Naive thymus-derived CD8-positive, alpha-beta T cell (primary cell): ENCODE data around the gene NF1. TPM values are rescaled to one million over a fixed set of nuclear protein-coding genes. Genes with fewer than 3 reads are reported as not detected.
"Not testable (repeated sequence)": the region's sequence is repeated elsewhere in the genome, so short reads cannot be mapped to it uniquely, and the experiment has no call there.

Source experiments
- ATAC-seq, 2 donors: fragments of 150-1000 bp; cut with Tn5 transposase in 1 of 2; sonication (Bioruptor Pico), chemical (Tn5 transposase) in 1 of 2; 1 replicate in 1 of 2; 2 replicates in 1 of 2; pipeline ENCODE4 v1.10.0; 2021; ENCODE audit warnings: mild to moderate bottlenecking in 2 of 2, moderate library complexity in 2 of 2
- POLR2A ChIA-PET: fragments of 350-600 bp; sonication (Branson Sonifier 250); formaldehyde crosslinking; loops from one replicate; lab custom pipeline; 2021; ENCODE audit warnings: antibody characterized with exemption; lab: Charles Lee
- DNase-seq, 10 donors: peaks; one replicate each; pipeline versions ENCODE4 v3.0.0 to v3.0.0-alpha.2; 2020 to 2022
- H3K27ac Mint-ChIP-seq, 10 donors: one replicate each; pipeline ENCODE4 v1.8.0; 2020 to 2022; ENCODE audit warnings: mild to moderate bottlenecking in 10 of 10, mixed read lengths in 10 of 10, moderate library complexity in 4 of 10, inconsistent platforms in 1 of 10
- H3K27me3 Mint-ChIP-seq, 5 donors: one replicate each; pipeline ENCODE4 v1.8.0; 2021 to 2022; ENCODE audit warnings: mixed read lengths in 5 of 5
- H3K36me3 Mint-ChIP-seq, 3 donors: one replicate each; pipeline ENCODE4 v1.8.0; 2020 to 2022; ENCODE audit warnings: mixed read lengths in 3 of 3, mild to moderate bottlenecking in 2 of 3, inconsistent platforms in 1 of 3
- H3K4me1 Mint-ChIP-seq, 4 donors: one replicate each; pipeline ENCODE4 v1.8.0; 2021 to 2022; ENCODE audit warnings: mixed read lengths in 4 of 4
- H3K4me3 Mint-ChIP-seq, 10 donors: one replicate each; pipeline ENCODE4 v1.8.0; 2020 to 2022; ENCODE audit warnings: mild to moderate bottlenecking in 10 of 10, mixed read lengths in 10 of 10, moderate library complexity in 6 of 10, inconsistent platforms in 1 of 10
- H3K9me3 Mint-ChIP-seq, 9 donors: one replicate each; pipeline ENCODE4 v1.8.0; 2020 to 2022; ENCODE audit warnings: mixed read lengths in 9 of 9, mild to moderate bottlenecking in 3 of 9, inconsistent platforms in 1 of 9, moderate library complexity in 1 of 9
- polyA plus RNA-seq, 3 donors: library from polyadenylated mRNA; unstranded; fragments of 300-500 nt; fragmentation: Illumina TruSeq; gene quantifications; one replicate each; pipeline ENCODE4 v1.2.3, GENCODE V29; 2021
- total RNA-seq, 8 experiments: library from RNA in 2 of 8; stranded (reverse) in 2 of 8; gene quantifications; one replicate each; pipeline ENCODE4 v1.2.3 and lab custom pipeline; 2021 to 2026

The NF1 gene
- total and polyA plus RNA-seq, 5 experiments from 2014 or later = 7.5 to 47.3 (median 14.3) TPM

DNA sequence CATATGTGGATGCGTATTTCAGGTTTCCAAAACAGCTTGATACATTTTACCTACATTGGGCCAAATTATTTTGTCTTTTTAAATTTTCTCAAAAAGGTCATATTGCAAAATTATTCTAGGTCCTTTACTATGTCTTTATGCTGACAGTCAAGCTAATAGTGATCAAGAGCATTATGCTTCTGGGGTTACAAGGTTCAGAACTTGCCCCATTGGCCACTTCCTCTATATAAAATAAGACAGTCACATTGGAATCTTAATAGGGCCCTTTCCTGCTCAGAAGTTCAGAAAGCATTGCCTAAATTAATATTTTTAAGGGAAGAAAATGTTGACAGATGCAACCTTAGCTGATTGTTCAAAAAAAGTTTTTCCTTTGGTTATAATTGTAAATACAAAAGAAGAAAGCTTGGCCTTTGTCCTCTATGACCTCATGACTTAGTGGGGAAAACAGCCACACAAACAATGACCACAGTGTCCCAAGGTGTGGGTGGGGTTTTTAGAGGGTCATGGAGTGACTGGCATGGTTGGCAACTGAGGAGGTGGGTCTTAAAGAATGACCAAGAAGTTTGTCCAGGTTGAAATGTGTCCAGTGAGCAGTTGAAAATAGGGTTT lies 284.9 kb downstream of the NF1 start:
- H3K9me3 Mint-ChIP-seq = no peaks in the 10 kb centered on the region
- no peaks in the 10 kb centered on the region for H3K4me1 Mint-ChIP-seq
- DNase-seq (no peak), ATAC-seq (no peak)
- H3K27me3 Mint-ChIP-seq = no peaks in the 10 kb centered on the region
- no peak overlapping the region for H3K4me3 Mint-ChIP-seq
- POLR2A ChIA-PET = interaction anchor here (0.7 kb wide), 1 partner anchor 10 kb away, joined by 6 read pairs; no protein-coding TSS in a partner anchor
- peaks cover 0 to 10% (median 3%) of the 10 kb centered on the region in 3 donors for H3K36me3 Mint-ChIP-seq
- H3K27ac Mint-ChIP-seq = no peak overlapping the region

DNA sequence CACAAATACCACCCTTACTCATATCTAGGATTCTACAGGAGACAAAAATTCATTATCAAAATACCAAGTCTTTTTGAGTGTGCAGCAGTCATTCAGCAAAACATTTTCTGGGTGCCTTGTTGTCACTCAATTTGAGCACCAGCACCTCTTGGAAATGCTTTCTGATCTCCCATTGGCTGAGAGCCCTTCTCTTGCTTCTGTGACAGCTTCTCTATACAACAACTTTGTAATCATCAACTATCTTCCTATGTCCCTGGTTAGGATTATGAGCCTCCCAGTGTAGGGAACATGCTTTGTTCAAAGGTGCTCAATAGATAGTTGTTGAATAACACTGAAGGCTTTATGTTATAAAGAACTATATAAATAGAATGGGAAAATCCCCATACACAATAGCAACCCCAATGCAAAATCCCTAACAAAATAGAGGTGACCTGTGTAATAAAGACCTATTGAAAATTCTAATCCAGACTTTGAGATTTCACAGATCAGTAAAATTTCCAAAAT lies 286.4 kb downstream of the NF1 start:
- H3K4me1 Mint-ChIP-seq = no peaks in the 10 kb centered on the region

DNA sequence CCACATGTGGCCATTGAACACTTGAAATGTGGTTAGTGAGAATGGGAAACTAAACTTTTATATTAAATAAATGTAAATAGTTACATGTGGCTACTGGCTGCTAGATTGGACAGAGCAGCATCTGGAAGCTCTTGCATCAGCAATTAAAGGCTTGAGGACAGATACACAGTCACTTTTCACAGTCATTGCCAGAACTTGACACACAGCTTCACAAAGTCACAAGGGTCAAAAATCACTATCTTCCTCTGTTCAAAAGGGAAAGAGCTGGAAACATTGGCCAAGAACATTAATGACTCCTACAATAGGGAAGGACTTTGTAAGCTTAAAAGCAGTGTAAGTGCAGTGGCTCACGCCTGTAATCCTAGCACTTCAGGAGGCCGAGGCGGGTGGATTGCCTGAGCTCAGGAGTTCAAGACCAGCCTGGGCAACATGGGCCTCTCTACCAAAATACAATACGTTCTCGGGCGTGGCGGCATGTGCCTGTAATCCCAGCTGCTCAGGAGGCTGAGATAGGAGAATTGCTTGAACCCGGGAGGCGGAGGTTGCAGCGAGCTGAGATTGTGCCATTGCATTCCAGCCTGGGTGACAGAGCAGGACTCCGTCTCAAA lies 288.0 kb downstream of the NF1 start:
- POLR2A ChIA-PET, H3K4me1 Mint-ChIP-seq, DNase-seq, ATAC-seq, H3K36me3 Mint-ChIP-seq, H3K27me3 Mint-ChIP-seq, H3K4me3 Mint-ChIP-seq, H3K9me3 Mint-ChIP-seq, H3K27ac Mint-ChIP-seq: not testable (repeated sequence)

More for the DNA sequence above, 286.4 kb downstream of the NF1 start:
- peaks cover 0 to 4% (median 3%) of the 10 kb centered on the region in 3 donors for H3K36me3 Mint-ChIP-seq
- no peak for DNase-seq
- POLR2A ChIA-PET = no interaction called here
- H3K27me3 Mint-ChIP-seq = no peaks in the 10 kb centered on the region
- no peak overlapping the region for H3K4me3 Mint-ChIP-seq
- H3K27ac Mint-ChIP-seq = no peak overlapping the region
- no peaks in the 10 kb centered on the region for H3K9me3 Mint-ChIP-seq
- no peak for ATAC-seq

DNA sequence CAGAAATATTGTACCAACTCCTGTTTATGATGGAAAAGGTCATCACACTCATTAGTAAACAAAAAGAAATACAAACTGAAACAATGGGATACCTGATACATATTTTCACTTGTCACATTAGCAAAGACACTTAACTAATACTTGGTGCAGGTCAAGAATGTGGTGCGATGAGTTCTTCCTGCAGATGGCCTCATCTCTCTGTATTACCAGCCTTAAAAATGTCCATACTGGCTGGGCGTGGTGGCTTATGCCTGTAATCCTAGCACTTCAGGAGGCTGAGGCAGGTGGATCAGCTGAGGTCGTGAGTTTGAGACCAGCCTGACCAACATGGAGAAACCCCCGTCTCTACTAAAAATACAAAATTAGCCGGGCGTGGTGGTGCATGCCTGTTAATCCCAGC lies 288.7 kb downstream of the NF1 start:
- H3K4me1 Mint-ChIP-seq, H3K27me3 Mint-ChIP-seq, POLR2A ChIA-PET, H3K9me3 Mint-ChIP-seq, DNase-seq, H3K4me3 Mint-ChIP-seq, H3K36me3 Mint-ChIP-seq, ATAC-seq: not testable (repeated sequence)
- peak overlapping the region in 1 of 10 donors; percentile 10 for H3K27ac Mint-ChIP-seq

DNA sequence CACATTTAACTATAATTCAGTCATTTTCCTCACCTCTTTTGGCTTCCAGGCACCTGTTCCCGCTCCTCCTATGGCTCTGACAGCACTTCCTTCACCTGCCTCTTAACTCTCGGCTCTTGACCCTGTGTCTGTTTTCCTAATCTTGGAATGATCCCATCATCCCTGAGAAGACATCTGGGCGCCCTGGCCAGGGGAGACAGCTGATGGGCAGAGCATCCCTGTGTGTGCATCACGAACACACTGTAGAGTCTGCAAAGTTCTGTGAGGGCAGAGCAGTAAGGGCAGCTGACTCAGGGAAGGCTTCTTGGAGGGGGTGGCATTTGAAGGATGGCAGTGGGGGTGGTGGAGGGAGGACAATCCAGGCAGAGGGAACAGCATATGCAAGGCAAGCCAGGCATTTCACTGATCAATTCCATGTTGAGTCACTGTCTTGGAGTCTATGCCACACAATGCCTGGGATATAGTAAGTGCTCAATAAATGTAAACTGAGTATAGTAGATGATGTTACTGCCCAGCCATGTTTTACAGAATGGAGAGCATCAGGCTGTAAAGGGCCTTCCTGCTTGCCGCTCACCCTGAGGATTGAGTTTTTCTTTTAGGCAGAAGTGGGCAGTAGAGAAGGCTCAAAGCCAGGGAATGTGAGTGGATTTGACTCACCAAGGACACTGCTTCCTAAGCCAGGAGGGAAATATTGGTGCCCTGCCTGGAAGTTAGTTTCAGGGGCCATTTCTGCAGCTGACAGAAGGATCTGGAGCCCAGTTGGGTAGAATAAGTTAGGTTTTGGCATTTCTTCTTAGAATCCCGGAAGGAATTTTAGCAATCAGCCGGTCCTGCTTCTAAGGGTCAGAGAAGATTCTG lies 290.9 kb downstream of the NF1 start:
- Mint-ChIP-seq H3K4me1 (peaks cover 3 to 11% (median 6%) of the 10 kb centered on the region in 4 donors), H3K4me3 (no peak overlapping the region), H3K27ac (peak overlapping the region in 1 of 10 donors; percentile 24), H3K27me3 (peaks cover 6 to 15% (median 10%) of the 10 kb centered on the region in 5 donors), H3K9me3 (no peaks in the 10 kb centered on the region), H3K36me3 (no peaks in the 10 kb centered on the region)
- POLR2A ChIA-PET = interaction anchor here (0.7 kb wide), 1 partner anchor 108 kb away, joined by 3 read pairs; no protein-coding TSS in a partner anchor
- no peak for ATAC-seq
- no peak for DNase-seq

DNA sequence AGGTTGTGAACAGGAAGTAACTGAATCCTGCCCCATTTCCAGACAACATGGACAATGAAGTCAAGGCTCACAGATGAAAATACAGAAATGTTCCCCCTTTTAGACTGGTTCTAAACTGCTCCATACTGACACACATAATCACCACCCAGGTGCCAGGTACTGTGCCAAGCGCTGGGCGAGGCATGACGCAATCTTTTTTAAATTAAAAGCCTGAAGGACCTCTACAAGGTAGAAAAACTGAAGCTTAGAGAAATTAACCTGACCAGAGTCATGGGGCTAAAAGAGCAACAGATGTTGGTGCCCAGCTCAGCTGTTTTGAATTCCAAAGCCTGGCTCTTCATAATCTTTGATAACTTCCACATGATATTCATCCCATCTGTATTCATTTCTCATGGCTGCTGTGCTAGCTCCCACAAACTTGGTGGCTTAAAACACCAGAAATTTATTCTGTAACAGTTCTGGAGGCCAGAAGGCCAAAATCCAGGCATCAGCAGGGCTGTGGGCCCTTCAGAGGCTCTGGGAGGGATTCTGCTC lies 291.8 kb downstream of the NF1 start:
- DNase-seq = no peak
- H3K4me3 Mint-ChIP-seq = no peak overlapping the region
- H3K27ac Mint-ChIP-seq = peak overlapping the region in 2 of 10 donors; percentile 27 to 64
- no peaks in the 10 kb centered on the region for H3K36me3 Mint-ChIP-seq
- POLR2A ChIA-PET = no interaction called here
- no peaks in the 10 kb centered on the region for H3K9me3 Mint-ChIP-seq
- peaks cover 6 to 18% (median 11%) of the 10 kb centered on the region in 5 donors for H3K27me3 Mint-ChIP-seq
- H3K4me1 Mint-ChIP-seq = peaks cover 3 to 12% (median 6%) of the 10 kb centered on the region in 4 donors
- no peak for ATAC-seq

DNA sequence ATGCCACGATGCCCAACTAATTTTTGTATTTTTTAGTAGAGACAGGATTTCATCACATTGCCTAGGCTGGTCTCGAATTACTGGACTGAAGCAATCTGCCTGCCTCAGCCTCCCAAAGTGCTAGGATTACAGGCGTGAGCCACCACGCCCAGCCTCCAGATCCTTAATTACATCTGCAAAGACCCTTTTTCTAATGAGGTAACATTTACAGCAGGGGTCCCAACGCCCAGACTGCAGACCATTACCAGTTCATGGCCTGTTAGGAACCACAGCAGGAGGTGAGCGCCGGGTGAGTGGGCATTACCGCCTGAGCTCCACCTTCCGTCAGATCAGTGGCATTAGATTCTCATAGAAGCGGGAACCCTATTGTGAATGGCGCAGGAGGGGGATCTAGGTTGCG lies 292.7 kb downstream of the NF1 start:
- ATAC-seq (no peak), DNase-seq (no peak)
- POLR2A ChIA-PET = no interaction called here
- H3K4me3 Mint-ChIP-seq = no peak overlapping the region
- H3K4me1 Mint-ChIP-seq = peaks cover 6 to 12% (median 8%) of the 10 kb centered on the region in 4 donors
- no peaks in the 10 kb centered on the region for H3K36me3 Mint-ChIP-seq
- peaks cover 7 to 22% (median 15%) of the 10 kb centered on the region in 5 donors for H3K27me3 Mint-ChIP-seq
- H3K27ac Mint-ChIP-seq = peak overlapping the region in 1 of 10 donors; percentile 64
- H3K9me3 Mint-ChIP-seq = no peaks in the 10 kb centered on the region

DNA sequence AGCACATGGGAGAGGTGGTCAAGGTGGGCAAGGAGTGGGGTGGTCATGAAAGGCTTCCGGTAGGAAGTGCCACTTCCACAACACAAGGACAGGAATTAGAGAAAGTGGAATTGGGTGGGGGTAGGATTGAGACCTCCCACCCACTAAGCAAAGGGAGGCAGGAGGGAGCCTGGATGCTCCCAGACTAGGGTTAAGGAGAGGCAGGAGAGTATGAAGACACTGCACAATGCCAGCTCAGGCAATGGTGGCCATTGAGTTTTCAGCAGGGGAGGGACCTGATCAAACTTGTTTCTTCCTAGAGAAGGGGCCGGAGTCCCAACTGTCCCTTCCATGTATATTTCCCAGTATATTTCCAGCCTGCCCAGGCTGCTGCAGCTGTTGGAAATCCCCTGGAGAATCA lies 293.6 kb downstream of the NF1 start:
- ATAC-seq = no peak
- POLR2A ChIA-PET = no interaction called here
- Mint-ChIP-seq H3K4me1 (peaks cover 8 to 16% (median 12%) of the 10 kb centered on the region in 4 donors), H3K36me3 (peaks cover 0 to under 1% (median 0%) of the 10 kb centered on the region in 3 donors), H3K4me3 (peak overlapping the region in 1 of 10 donors; percentile 3), H3K9me3 (no peaks in the 10 kb centered on the region), H3K27me3 (peaks cover 13 to 31% (median 22%) of the 10 kb centered on the region in 5 donors), H3K27ac (no peak overlapping the region)
- DNase-seq = no peak

DNA sequence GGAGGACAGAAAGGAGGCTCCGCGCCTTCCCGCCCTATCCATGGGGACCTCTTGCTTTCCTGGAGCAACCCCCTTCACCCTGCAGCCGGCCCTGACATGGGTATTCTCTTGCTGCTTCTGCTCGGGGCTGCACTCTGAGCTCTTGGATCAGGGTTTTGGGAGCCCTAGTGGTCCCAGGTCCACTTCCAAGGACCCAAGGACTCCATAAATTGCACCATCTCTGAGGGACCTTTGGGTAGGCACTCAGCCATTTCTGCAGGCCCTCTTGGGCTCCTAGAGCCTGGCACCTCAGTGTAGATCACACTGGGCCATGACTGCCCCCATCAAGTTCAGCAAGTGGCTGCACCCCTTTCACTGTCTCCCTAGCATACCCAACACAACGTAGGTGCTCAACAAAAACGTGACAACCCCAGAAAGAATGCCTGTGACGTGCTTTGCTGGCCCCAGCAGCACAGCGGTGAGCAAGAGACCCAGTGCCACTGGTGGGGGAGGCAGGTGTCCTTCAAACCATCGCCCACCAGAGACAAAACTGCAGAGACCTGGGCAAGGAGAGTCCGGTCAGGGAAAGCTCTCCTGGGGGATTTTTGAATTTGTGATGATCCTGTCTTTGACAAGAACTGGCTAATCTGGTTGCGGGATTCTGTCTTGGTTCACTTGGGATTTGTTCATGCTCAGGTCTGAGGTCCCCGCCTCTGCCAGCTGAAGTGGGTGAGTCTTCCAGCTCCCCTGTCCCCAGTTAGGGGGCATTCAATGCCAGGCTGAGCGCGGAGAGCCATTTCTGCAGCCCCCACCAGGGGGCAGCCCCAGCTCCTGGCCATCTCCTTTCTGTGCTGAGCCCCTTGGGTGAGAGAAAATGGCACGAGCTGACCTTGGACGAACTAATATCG lies 294.2 kb downstream of the NF1 start:
- Mint-ChIP-seq H3K27me3 (peaks cover 17 to 37% (median 28%) of the 10 kb centered on the region in 5 donors), H3K36me3 (peaks cover 0 to 4% (median 0%) of the 10 kb centered on the region in 3 donors), H3K9me3 (no peaks in the 10 kb centered on the region), H3K4me1 (peaks cover 9 to 17% (median 13%) of the 10 kb centered on the region in 4 donors), H3K4me3 (peak overlapping the region in 3 of 10 donors; percentile 1 to 29 (median 23)), H3K27ac (no peak overlapping the region)
- DNase-seq (peak in 9 of 10 donors; percentile 10 to 49 (median 37)), ATAC-seq (peak; percentile 64 to 71)
- POLR2A ChIA-PET = interaction anchor here (0.5 kb wide), 1 partner anchor 10 kb away, joined by 6 read pairs; no protein-coding TSS in a partner anchor

DNA sequence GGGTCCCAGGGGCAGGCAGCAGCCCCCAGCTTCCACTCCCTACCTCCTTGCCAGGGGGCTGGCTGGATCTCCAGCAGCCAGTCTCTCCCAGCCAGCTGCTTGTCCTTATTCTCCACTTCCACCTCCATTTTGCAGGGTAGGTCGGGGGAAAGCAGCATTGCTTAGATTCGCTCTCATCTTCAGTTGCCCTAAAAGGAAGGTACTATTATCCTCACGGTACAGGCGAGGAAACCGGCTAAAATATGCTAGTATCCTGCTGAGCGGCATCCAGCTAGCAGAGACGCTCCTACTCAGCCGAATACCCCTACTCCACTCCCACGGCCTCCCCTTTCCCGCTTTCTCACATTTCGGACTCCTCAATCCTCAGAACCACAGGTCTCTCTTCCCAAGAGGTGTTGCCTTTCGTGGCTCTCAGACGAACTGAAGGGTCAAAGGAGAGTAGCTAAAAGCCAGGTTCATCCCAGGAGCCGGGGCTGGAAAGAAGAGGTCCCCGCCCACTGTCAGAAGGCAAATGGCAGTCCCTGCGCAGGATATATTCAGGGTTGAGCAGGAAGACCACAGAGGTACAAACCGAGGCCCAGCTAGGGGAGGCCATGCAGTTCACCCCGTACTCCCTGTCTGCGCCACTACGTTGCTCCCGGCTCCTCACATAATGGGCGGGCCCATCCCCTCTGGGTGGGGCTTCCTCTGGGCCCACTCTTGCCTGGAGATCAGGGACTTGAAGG lies 295.0 kb downstream of the NF1 start:
- H3K27me3 Mint-ChIP-seq = peaks cover 22 to 43% (median 33%) of the 10 kb centered on the region in 5 donors
- H3K9me3 Mint-ChIP-seq = no peaks in the 10 kb centered on the region
- H3K4me1 Mint-ChIP-seq = peaks cover 9 to 17% (median 15%) of the 10 kb centered on the region in 4 donors
- H3K27ac Mint-ChIP-seq = no peak overlapping the region
- peak overlapping the region; percentile 54 to 85 (median 74) for H3K4me3 Mint-ChIP-seq
- ATAC-seq (peak in 1 of 2 donors; percentile 7), DNase-seq (no peak)
- peaks cover 0 to 4% (median 0%) of the 10 kb centered on the region in 3 donors for H3K36me3 Mint-ChIP-seq
- POLR2A ChIA-PET = interaction anchor here (0.5 kb wide), 1 partner anchor 10 kb away, joined by 6 read pairs; no protein-coding TSS in a partner anchor

DNA sequence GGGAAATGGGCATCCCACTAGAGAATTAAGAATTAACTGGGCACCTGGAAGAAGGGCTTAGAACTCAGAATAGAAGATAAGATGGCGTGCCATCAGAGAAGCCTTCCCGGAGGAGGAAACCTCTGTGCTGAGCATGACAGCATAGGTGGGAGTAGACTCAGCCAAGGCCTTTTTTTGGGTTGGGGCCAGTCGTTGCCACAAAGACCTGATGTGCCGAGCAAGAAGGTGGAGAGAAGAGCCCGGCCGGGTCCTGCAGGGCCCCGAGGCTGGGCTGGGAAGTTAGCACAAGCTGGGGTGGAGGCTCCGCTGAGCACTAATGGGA lies 295.6 kb downstream of the NF1 start:
- peak overlapping the region; percentile 54 to 85 (median 74) for H3K4me3 Mint-ChIP-seq
- H3K4me1 Mint-ChIP-seq = peaks cover 9 to 17% (median 15%) of the 10 kb centered on the region in 4 donors
- POLR2A ChIA-PET = no interaction called here
- H3K27ac Mint-ChIP-seq = peak overlapping the region in 1 of 10 donors; percentile 33
- H3K9me3 Mint-ChIP-seq = no peaks in the 10 kb centered on the region
- H3K27me3 Mint-ChIP-seq = peaks cover 25 to 46% (median 36%) of the 10 kb centered on the region in 5 donors
- H3K36me3 Mint-ChIP-seq = peaks cover 0 to 4% (median 0%) of the 10 kb centered on the region in 3 donors
- DNase-seq (no peak), ATAC-seq (no peak)
